HCT116 (cell line): ENCODE data around the gene SPNS1.
A peak's percentile ranks its signal among the peaks of the same experiment; 100 is the strongest.

Experiments used
- CEBPB ChIP-seq: IDR thresholded peaks from 2 replicates; pipeline ENCODE4 v1.6.1; 2012; ENCODE audit warnings: low read depth
- CTCF ChIP-seq, 3 experiments: fragments of 200-600 bp in 1 of 3; sonication (generic) in 1 of 3; IDR thresholded peaks in 2 of 3; conservative IDR thresholded peaks in 1 of 3; 2 replicates each; pipeline ENCODE4 v1.5.1; 2012 to 2017; ENCODE audit warnings: low read depth in 2 of 3, low read length in 2 of 3, antibody characterized with exemption in 1 of 3, borderline replicate concordance in 1 of 3, control low read depth in 1 of 3, mild to moderate bottlenecking in 1 of 3, mixed read lengths in 1 of 3, mixed run types in 1 of 3, moderate library complexity in 1 of 3; ENCODE audit not compliant: insufficient read depth in 1 of 3
- EZH2 ChIP-seq: fragments of 200-600 bp; sonication (generic); IDR thresholded peaks from 2 replicates; pipeline ENCODE4 v1.6.1; 2017; ENCODE audit warnings: antibody characterized with exemption, mixed run types
- EZH2phosphoT487 ChIP-seq: fragments of 200-600 bp; IDR thresholded peaks from 2 replicates; pipeline ENCODE4 v1.6.1; 2018; ENCODE audit warnings: antibody characterized with exemption, borderline replicate concordance
- FOSL1 ChIP-seq: IDR thresholded peaks from 2 replicates; pipeline ENCODE4 v1.6.1; 2012; ENCODE audit warnings: low read depth
- JUND ChIP-seq: IDR thresholded peaks from 2 replicates; pipeline ENCODE4 v1.6.1; 2012
- POLR2A ChIP-seq: IDR thresholded peaks from 2 replicates; pipeline ENCODE4 v1.7.0; 2011; ENCODE audit warnings: borderline replicate concordance; ENCODE audit not compliant: insufficient read depth, insufficient read length; ENCODE audit errors: extremely low read depth
- REST ChIP-seq: IDR thresholded peaks from 2 replicates; pipeline ENCODE4 v1.6.1; 2012; ENCODE audit warnings: low read depth
- SIN3A ChIP-seq: IDR thresholded peaks from 2 replicates; pipeline ENCODE4 v1.6.1; 2012; ENCODE audit warnings: low read depth
- SP1 ChIP-seq: IDR thresholded peaks from 2 replicates; pipeline ENCODE4 v1.6.1; 2012; ENCODE audit warnings: low read depth
- SRF ChIP-seq: IDR thresholded peaks from 2 replicates; pipeline ENCODE4 v1.6.1; 2012; ENCODE audit warnings: low read depth
- YY1 ChIP-seq: IDR thresholded peaks from 2 replicates; pipeline ENCODE4 v1.6.1; 2011; ENCODE audit warnings: low read length, low read depth, moderate library complexity, mild to moderate bottlenecking; ENCODE audit not compliant: insufficient replicate concordance; ENCODE audit errors: extremely low read depth
- ZFX ChIP-seq: fragments of 450-650 bp; IDR thresholded peaks from 2 replicates; pipeline ENCODE4 v1.6.1; 2017
- ZNF274 ChIP-seq: fragments of 200-500 bp; sonication (Bioruptor generic); IDR thresholded peaks from 2 replicates; pipeline ENCODE4 v1.6.1; 2014; ENCODE audit warnings: mild to moderate bottlenecking, low read depth, low read length, inconsistent platforms

GRCh38 chr16:29023279-29024277 is 49.0 kb downstream of the SPNS1 start:
- TF ChIP-seq POLR2A, result no peak
- no peak for TF ChIP-seq ZNF274
- TF ChIP-seq CTCF (IDR thresholded peaks at IDR 0.05 in 2 of 3, conservative IDR thresholded peaks at IDR 0.05 in 1 of 3; ENCODE audit: borderline replicate concordance in 1 of 3, insufficient read depth in 1 of 3, low read depth in 2 of 3, low read length in 2 of 3), result no peak
- TF ChIP-seq CEBPB, result no peak
- TF ChIP-seq ZFX, result no peak
- TF ChIP-seq REST, result no peak
- no peak for TF ChIP-seq SP1
- TF ChIP-seq EZH2phosphoT487, result no peak
- peak; percentile 23; the same call in 1 of the 2 replicates for TF ChIP-seq JUND
- TF ChIP-seq SRF, result no peak
- peak; percentile 29; the same call in 1 of the 2 replicates for TF ChIP-seq FOSL1
- TF ChIP-seq YY1, result no peak
- TF ChIP-seq EZH2, result no peak
- TF ChIP-seq SIN3A, result no peak
